DOHH2 (cell line): ENCODE data around the gene SEC16A.

Experiments
- EZH2phosphoT487 ChIP-seq: fragments of 200-600 bp; sonication (generic); IDR thresholded peaks from 2 replicates; pipeline ENCODE4 v1.6.1; 2017; ENCODE audit warnings: borderline replicate concordance, mild to moderate bottlenecking, antibody characterized with exemption, low read length, moderate library complexity, mixed read lengths
- TF ChIP-seq, protein P1 (sequence below): fragments of 200-600 bp; sonication (generic); IDR thresholded peaks from one replicate; pipeline ENCODE4 v1.5.1; 2014; ENCODE audit warnings: antibody characterized with exemption, mild to moderate bottlenecking, low read depth, low read length; ENCODE audit not compliant: poor library complexity, severe bottlenecking

DNA sequence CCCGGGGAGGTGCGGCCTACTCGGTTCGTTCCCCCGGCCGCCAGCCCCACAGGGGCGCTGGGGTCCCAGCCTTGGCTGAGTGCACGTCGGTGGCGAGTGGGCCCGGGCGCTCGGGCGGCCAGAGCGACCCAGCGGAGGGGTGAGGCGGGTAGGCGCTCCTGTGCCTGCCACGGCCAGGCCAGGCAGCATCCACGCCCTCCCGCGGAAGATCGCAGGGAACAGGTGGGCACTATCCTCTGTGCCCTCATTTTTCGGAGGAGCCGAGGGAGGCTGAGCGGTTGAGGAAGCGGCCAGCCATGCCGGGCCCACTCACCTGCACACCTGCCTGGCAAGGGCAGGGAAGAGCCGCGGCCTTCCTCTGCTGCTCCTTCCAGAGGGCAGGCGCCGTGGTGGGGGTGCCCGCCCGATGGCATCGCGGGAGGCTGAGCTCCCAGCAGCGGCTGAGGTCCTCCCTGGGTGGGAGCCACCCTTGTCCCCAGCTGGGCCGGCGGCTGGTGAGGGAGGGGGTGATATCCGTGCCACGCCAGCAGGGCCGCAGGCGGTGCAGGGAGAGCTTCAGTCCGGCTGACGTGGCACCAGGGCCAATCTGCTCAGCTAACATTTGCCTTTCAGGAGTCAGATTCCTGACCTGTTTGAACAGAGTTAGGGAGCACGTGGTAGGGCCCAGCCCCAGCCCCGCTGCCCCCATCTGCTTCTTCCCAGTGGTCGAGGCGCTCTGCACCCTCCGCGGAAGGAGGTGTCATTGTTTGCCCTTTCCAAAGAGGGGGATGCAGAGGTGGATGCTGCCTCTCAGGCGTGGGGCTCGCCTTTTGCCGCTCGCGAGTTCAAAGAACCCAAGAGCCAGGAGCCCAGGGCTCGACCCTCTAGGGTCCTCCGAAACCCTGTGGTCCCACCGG, 1.6 kb upstream of the SEC16A start:
- TF ChIP-seq, protein P1, sequence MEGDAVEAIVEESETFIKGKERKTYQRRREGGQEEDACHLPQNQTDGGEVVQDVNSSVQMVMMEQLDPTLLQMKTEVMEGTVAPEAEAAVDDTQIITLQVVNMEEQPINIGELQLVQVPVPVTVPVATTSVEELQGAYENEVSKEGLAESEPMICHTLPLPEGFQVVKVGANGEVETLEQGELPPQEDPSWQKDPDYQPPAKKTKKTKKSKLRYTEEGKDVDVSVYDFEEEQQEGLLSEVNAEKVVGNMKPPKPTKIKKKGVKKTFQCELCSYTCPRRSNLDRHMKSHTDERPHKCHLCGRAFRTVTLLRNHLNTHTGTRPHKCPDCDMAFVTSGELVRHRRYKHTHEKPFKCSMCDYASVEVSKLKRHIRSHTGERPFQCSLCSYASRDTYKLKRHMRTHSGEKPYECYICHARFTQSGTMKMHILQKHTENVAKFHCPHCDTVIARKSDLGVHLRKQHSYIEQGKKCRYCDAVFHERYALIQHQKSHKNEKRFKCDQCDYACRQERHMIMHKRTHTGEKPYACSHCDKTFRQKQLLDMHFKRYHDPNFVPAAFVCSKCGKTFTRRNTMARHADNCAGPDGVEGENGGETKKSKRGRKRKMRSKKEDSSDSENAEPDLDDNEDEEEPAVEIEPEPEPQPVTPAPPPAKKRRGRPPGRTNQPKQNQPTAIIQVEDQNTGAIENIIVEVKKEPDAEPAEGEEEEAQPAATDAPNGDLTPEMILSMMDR = no peak
- TF ChIP-seq EZH2phosphoT487 = no peak
